SH-SY5Y (cell line): ENCODE results near the gene PYGM.

Experiments used
- GATA2 ChIP-seq: IDR thresholded peaks from 2 replicates; pipeline ENCODE4 v1.6.1; 2011; ENCODE audit warnings: mild to moderate bottlenecking, low read depth, low read length
- GATA3 ChIP-seq: IDR thresholded peaks from 2 replicates; pipeline ENCODE4 v1.6.1; 2011; ENCODE audit warnings: low read depth, mild to moderate bottlenecking, low read length, moderate library complexity

Gene PYGM

GRCh38 chr11:64728757-64729365 is 30.9 kb downstream of the PYGM start:
- TF ChIP-seq GATA2 (no peak), GATA3 (no peak)

- TF ChIP-seq GATA2 (no peak), GATA3 (no peak)
Observed at GRCh38 chr11:64726867-64727530, 32.8 kb downstream of the PYGM start.

- TF ChIP-seq GATA3 (no peak), GATA2 (no peak)
Observed at GRCh38 chr11:64726211-64726641, 33.5 kb downstream of the PYGM start.

GRCh38 chr11:64724863-64725532 is 34.8 kb downstream of the PYGM start:
- no peak for TF ChIP-seq GATA2

- TF ChIP-seq GATA3, result no peak
- TF ChIP-seq GATA2, result no peak
Observed at GRCh38 chr11:64723907-64724862, 35.6 kb downstream of the PYGM start.

- TF ChIP-seq GATA3 (no peak), GATA2 (no peak)
Observed at GRCh38 chr11:64723117-64723906, 36.5 kb downstream of the PYGM start, which contains the start of gene NRXN2. Gene NRXN2 (minus strand): TSS chr11:64723197. CDS start chr11:64713699, 9,498 bp downstream.

- no peak for TF ChIP-seq GATA2
- TF ChIP-seq GATA3, result no peak
Observed at GRCh38 chr11:64722141-64723065, 37.4 kb downstream of the PYGM start.

- TF ChIP-seq GATA2 (no peak), GATA3 (no peak)
Observed at GRCh38 chr11:64721359-64721699, 38.4 kb downstream of the PYGM start.

GRCh38 chr11:64720640-64721358 is 39.0 kb downstream of the PYGM start:
- TF ChIP-seq GATA3 (no peak), GATA2 (no peak)

- TF ChIP-seq GATA2, result no peak
- TF ChIP-seq GATA3, result no peak
Observed at GRCh38 chr11:64720167-64720566, 39.6 kb downstream of the PYGM start.

GRCh38 chr11:64719406-64719805 is 40.4 kb downstream of the PYGM start:
- no peak for TF ChIP-seq GATA3
- no peak for TF ChIP-seq GATA2

GRCh38 chr11:64718780-64719124 is 41.0 kb downstream of the PYGM start:
- TF ChIP-seq GATA2, result no peak
- TF ChIP-seq GATA3, result no peak

GRCh38 chr11:64718084-64718779 is 41.5 kb downstream of the PYGM start:
- TF ChIP-seq GATA2 (no peak), GATA3 (no peak)
